GM23338 (cell line): Measurements from ENCODE around the gene BCL2L15. TPM values are rescaled to one million over a fixed set of nuclear protein-coding genes. Genes with fewer than 3 reads are reported as not detected.

ENCODE experiments used
- ATAC-seq: fragments of 200-7000 bp; cut with Tn5 transposase; 3 replicates; pipeline ENCODE4 v1.9.1; 2020
- DNase-seq: peaks from one replicate; pipeline ENCODE4 v3.0.0-alpha.2; 2015; ENCODE audit warnings: low spot score
- H2AFZ ChIP-seq: fragments of 200-600 bp; sonication (generic); 2 replicates; pipeline ENCODE4 v1.8.0; 2016; ENCODE audit warnings: antibody characterized with exemption, mild to moderate bottlenecking, moderate library complexity
- H3F3A ChIP-seq: fragments of 200-600 bp; sonication (generic); replicated peaks from 2 replicates; pipeline ENCODE4 v1.8.0; 2017; ENCODE audit warnings: antibody characterized with exemption, mixed run types, low read depth
- H3K27ac ChIP-seq: fragments of 200-600 bp; sonication (generic); 2 replicates; pipeline ENCODE4 v1.6.1; 2016; ENCODE audit warnings: low read depth
- H3K27me3 ChIP-seq: fragments of 200-600 bp; sonication (generic); 2 replicates; pipeline ENCODE4 v1.8.0; 2016; ENCODE audit warnings: mild to moderate bottlenecking, mixed run types, moderate library complexity; ENCODE audit not compliant: insufficient read depth
- H3K36me3 ChIP-seq: fragments of 200-600 bp; sonication (generic); 2 replicates; pipeline ENCODE4 v1.8.0; 2016; ENCODE audit warnings: mild to moderate bottlenecking; ENCODE audit not compliant: insufficient read depth
- H3K4me1 ChIP-seq: fragments of 200-600 bp; sonication (generic); 2 replicates; pipeline ENCODE4 v1.8.0; 2016; ENCODE audit warnings: mild to moderate bottlenecking, moderate library complexity; ENCODE audit not compliant: insufficient read depth
- H3K4me2 ChIP-seq: fragments of 200-600 bp; sonication (generic); 2 replicates; pipeline ENCODE4 v1.7.1; 2017; ENCODE audit warnings: mixed run types
- H3K4me3 ChIP-seq: fragments of 200-600 bp; sonication (generic); 2 replicates; pipeline ENCODE4 v1.6.1; 2016; ENCODE audit warnings: mixed run types
- H3K79me2 ChIP-seq: fragments of 200-600 bp; sonication (generic); replicated peaks from 2 replicates; pipeline ENCODE4 v1.8.0; 2017; ENCODE audit warnings: mild to moderate bottlenecking; ENCODE audit not compliant: insufficient read depth
- H3K9me2 ChIP-seq: fragments of 200-600 bp; sonication (generic); 2 replicates; pipeline ENCODE4 v1.8.0; 2017; ENCODE audit not compliant: insufficient read depth
- H4K20me1 ChIP-seq: fragments of 200-600 bp; sonication (generic); replicated peaks from 2 replicates; pipeline ENCODE4 v1.8.0; 2017; ENCODE audit warnings: mild to moderate bottlenecking; ENCODE audit not compliant: insufficient read depth
- H3K27ac Mint-ChIP-seq: 2 replicates; pipeline ENCODE4 v1.8.0; 2020; ENCODE audit warnings: inconsistent platforms, mild to moderate bottlenecking, moderate library complexity, mixed read lengths
- H3K27me3 Mint-ChIP-seq: 3 replicates; pipeline ENCODE4 v1.8.0; 2022; ENCODE audit warnings: low read depth, mild to moderate bottlenecking, moderate library complexity, mixed read lengths, inconsistent platforms; ENCODE audit not compliant: insufficient read depth, poor library complexity
- H3K36me3 Mint-ChIP-seq: 3 replicates; pipeline ENCODE4 v1.8.0; 2021; ENCODE audit warnings: low read depth, mild to moderate bottlenecking, inconsistent platforms, moderate library complexity, mixed read lengths
- H3K4me1 Mint-ChIP-seq: 3 replicates; pipeline ENCODE4 v1.8.0; 2020; ENCODE audit warnings: mild to moderate bottlenecking, inconsistent platforms, mixed read lengths
- H3K4me3 Mint-ChIP-seq: 3 replicates; pipeline ENCODE4 v1.8.0; 2021; ENCODE audit warnings: moderate library complexity, mild to moderate bottlenecking, inconsistent platforms, mixed read lengths
- H3K9me3 Mint-ChIP-seq: 3 replicates; pipeline ENCODE4 v1.8.0; 2020; ENCODE audit warnings: moderate library complexity, mild to moderate bottlenecking, inconsistent platforms, mixed read lengths
- CREB1 ChIP-seq: fragments of 250-450 bp; sonication (Bioruptor Pico); IDR thresholded peaks from 2 replicates; pipeline ENCODE4 v1.5.0; 2020; ENCODE audit warnings: low read depth, mild to moderate bottlenecking, moderate library complexity
- CTCF ChIP-seq, 2 experiments: fragments of 200-600 bp in 1 of 2; sonication (generic) in 1 of 2; conservative IDR thresholded peaks; 2 replicates each; pipeline versions ENCODE4 v1.5.1 to v1.6.1; 2016 to 2017; ENCODE audit warnings: antibody characterized with exemption in 2 of 2, low read depth in 2 of 2, mild to moderate bottlenecking in 2 of 2, moderate library complexity in 1 of 2
- EZH2phosphoT487 ChIP-seq: fragments of 200-600 bp; sonication (generic); IDR thresholded peaks from one replicate; pipeline ENCODE4 v1.8.1; 2018; ENCODE audit warnings: antibody characterized with exemption; ENCODE audit not compliant: unreplicated experiment
- REST ChIP-seq: IDR thresholded peaks from one replicate; pipeline ENCODE4 v1.6.1; 2018; ENCODE audit warnings: antibody characterized with exemption; ENCODE audit not compliant: unreplicated experiment
- STAT1 ChIP-seq: IDR thresholded peaks from one replicate; pipeline ENCODE4 v1.6.1; 2016; ENCODE audit warnings: antibody characterized with exemption; ENCODE audit not compliant: unreplicated experiment
- ZNF114 ChIP-seq: fragments of 250-450 bp; sonication (Bioruptor Pico); IDR thresholded peaks from 2 replicates; pipeline ENCODE4 v1.5.0; 2020; ENCODE audit warnings: mild to moderate bottlenecking, moderate library complexity
- polyA plus RNA-seq: library from polyadenylated mRNA; unstranded; fragments of >200 nt; fragmentation: Nextera tagmentation; extraction: Ambion mirVana; gene quantifications from 2 replicates; pipeline ENCODE4 v1.2.1, GENCODE V29; 2016
- total RNA-seq: library from RNA; depleted of rRNA; stranded (reverse); fragments of >200 nt; shearing (Covaris generic); gene quantifications from 2 replicates; pipeline ENCODE4 v1.2.3, GENCODE V29; 2014; rRNA removed

Gene BCL2L15
- total and polyA plus RNA-seq, 2 experiments from 2014 or later, result not detected

DNA sequence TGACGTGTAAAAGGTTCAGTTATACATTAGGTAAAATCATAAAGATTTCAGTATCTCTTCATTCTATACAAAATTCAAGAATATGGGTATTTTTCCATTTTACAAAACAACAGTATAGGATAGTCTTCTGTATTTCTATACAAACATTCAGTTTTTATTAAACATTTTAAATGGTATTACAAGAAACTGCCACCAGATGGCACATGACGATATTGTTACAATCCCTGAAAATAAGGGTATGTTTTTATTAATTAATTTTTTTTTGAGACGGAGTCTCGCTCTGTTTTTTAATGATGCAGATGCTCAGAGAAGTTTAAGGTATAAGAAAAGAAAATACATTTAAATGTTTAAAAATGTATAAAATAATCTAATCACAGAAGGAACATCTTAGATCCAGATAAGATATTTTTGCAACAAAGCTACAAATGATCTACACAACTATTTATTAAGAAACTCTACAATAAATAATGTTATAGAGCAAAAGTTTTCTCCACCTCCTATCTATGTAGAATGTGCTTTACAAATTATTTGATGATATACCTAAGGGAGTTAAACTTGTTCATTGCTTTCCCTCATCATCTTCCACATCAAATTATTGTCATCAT, 51.6 kb downstream of the BCL2L15 start:
- Mint-ChIP-seq H3K9me3 (no peaks in the 10 kb centered on the region), H3K36me3 (no peaks in the 10 kb centered on the region), H3K4me3 (no peak overlapping the region), H3K27me3 (peaks cover 6% of the 10 kb centered on the region), H3K4me1 (no peaks in the 10 kb centered on the region), H3K27ac (no peak overlapping the region)
- Histone ChIP-seq H3K36me3 (no peaks in the 10 kb centered on the region), H3K27me3 (no peaks in the 10 kb centered on the region), H3K4me2 (no peak overlapping the region), H3K4me1 (no peaks in the 10 kb centered on the region), H4K20me1 (no peaks in the 10 kb centered on the region), H3K4me3 (no peak overlapping the region), H3K79me2 (no peaks in the 10 kb centered on the region), H3K9me2 (no peaks in the 10 kb centered on the region), H2AFZ (no peak overlapping the region), H3F3A (no peaks in the 10 kb centered on the region), H3K27ac (no peak overlapping the region)
- TF ChIP-seq EZH2phosphoT487 (no peak), CREB1 (CRISPR knock-in tag) (no peak), CTCF (conservative IDR thresholded peaks at IDR 0.05; ENCODE audit: low read depth in 2 of 2) (peak in 1 of 2 experiments; percentile 73; a peak in 3 of 4 replicates)
- no peak for ATAC-seq
- peak; percentile 57 for DNase-seq

DNA sequence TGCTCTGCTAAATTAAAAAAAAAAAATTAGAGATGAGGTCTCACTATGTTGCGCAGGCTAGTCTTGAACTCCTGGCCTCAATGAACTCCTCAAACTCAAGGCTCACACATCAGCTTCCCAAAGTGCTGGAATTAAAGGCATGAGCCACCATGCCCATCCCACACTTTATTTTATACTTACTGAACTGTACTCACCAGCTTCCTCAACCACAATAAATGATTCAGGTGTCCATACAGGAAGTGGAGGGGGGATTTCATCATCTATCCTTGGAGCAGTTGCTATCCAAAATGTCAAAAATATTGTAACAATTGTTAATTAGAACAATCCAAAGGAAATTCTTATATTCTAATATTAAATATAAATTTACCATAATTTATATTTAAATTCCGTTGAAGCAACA, 52.7 kb downstream of the BCL2L15 start:
- no peak for ATAC-seq
- Histone ChIP-seq H3K4me3 (no peak overlapping the region), H3F3A (no peaks in the 10 kb centered on the region), H3K9me2 (no peaks in the 10 kb centered on the region), H2AFZ (no peak overlapping the region), H3K36me3 (no peaks in the 10 kb centered on the region), H4K20me1 (no peaks in the 10 kb centered on the region), H3K27me3 (no peaks in the 10 kb centered on the region), H3K4me2 (no peak overlapping the region), H3K79me2 (no peaks in the 10 kb centered on the region), H3K27ac (no peak overlapping the region), H3K4me1 (no peaks in the 10 kb centered on the region)
- DNase-seq, result no peak
- TF ChIP-seq REST (no peak), ZNF114 (no peak), EZH2phosphoT487 (no peak), CREB1 (CRISPR knock-in tag) (no peak), STAT1 (no peak)
- Mint-ChIP-seq H3K4me1 (no peaks in the 10 kb centered on the region), H3K9me3 (no peaks in the 10 kb centered on the region), H3K36me3 (no peaks in the 10 kb centered on the region), H3K4me3 (no peak overlapping the region), H3K27ac (no peak overlapping the region), H3K27me3 (peaks cover 6% of the 10 kb centered on the region)

Other genes starting within 250 kb of the BCL2L15 start
- gene PHTF1, start 128.1 kb downstream of the BCL2L15 start, total RNA-seq, result 21.6 and 24.5 TPM in 2 replicates
- 18.7 and 19.1 TPM in 2 replicates for gene PHTF1, start 128.1 kb downstream of the BCL2L15 start, polyA plus RNA-seq
- gene RSBN1, start 75.1 kb downstream of the BCL2L15 start, total RNA-seq, result 15.4 and 29.9 TPM in 2 replicates
- gene RSBN1, start 75.1 kb downstream of the BCL2L15 start, polyA plus RNA-seq, result 17.4 and 18.9 TPM in 2 replicates
- not detected in 2 replicates for gene PTPN22, start 15.9 kb downstream of the BCL2L15 start, total RNA-seq
- gene PTPN22, start 15.9 kb downstream of the BCL2L15 start, polyA plus RNA-seq, result 0.08 and 0.40 TPM in 2 replicates
- gene AP4B1, start 17.2 kb upstream of the BCL2L15 start, total RNA-seq, result 12.7 and 13.4 TPM in 2 replicates
- 4.4 and 7.5 TPM in 2 replicates for gene AP4B1, start 17.2 kb upstream of the BCL2L15 start, polyA plus RNA-seq
- gene DCLRE1B, start 17.7 kb upstream of the BCL2L15 start, total RNA-seq, result 8.7 and 9.7 TPM in 2 replicates
- gene DCLRE1B, start 17.7 kb upstream of the BCL2L15 start, polyA plus RNA-seq, result 6.3 and 6.9 TPM in 2 replicates
- gene HIPK1, start 41.7 kb upstream of the BCL2L15 start, total RNA-seq, result 44.4 and 47.5 TPM in 2 replicates
- 13.6 and 14.3 TPM in 2 replicates for gene HIPK1, start 41.7 kb upstream of the BCL2L15 start, polyA plus RNA-seq
- gene OLFML3, start 91.9 kb upstream of the BCL2L15 start, total RNA-seq, result 69.9 and 73.6 TPM in 2 replicates
- 42.8 and 44.7 TPM in 2 replicates for gene OLFML3, start 91.9 kb upstream of the BCL2L15 start, polyA plus RNA-seq